Parathyroid adenoma (tissue), 2 donors: ENCODE measurements around the gene POLR2F.

ENCODE experiments used
- H2AFZ ChIP-seq: fragments of 300-600 bp; sonication (generic); one replicate; pipeline ENCODE4 v1.7.0; 2017; ENCODE audit warnings: antibody characterized with exemption, mild to moderate bottlenecking
- H3K27ac ChIP-seq: fragments of 300-600 bp; sonication (generic); one replicate; pipeline ENCODE4 v1.7.0; 2017
- H3K27me3 ChIP-seq: fragments of 300-600 bp; sonication (generic); one replicate; pipeline ENCODE4 v1.7.0; 2017; ENCODE audit warnings: low read length; ENCODE audit not compliant: control insufficient read depth, insufficient read depth
- H3K36me3 ChIP-seq: fragments of 300-600 bp; sonication (generic); one replicate; pipeline ENCODE4 v1.7.0; 2017; ENCODE audit warnings: low read length; ENCODE audit not compliant: control insufficient read depth, insufficient read depth
- H3K4me1 ChIP-seq: fragments of 300-600 bp; sonication (generic); one replicate; pipeline ENCODE4 v1.7.0; 2017; ENCODE audit warnings: control low read depth
- H3K4me2 ChIP-seq: fragments of 300-600 bp; sonication (generic); one replicate; pipeline ENCODE4 v1.7.0; 2017; ENCODE audit warnings: low read length
- H3K4me3 ChIP-seq: fragments of 300-600 bp; sonication (generic); one replicate; pipeline ENCODE4 v1.7.0; 2017; ENCODE audit warnings: low read depth, low read length
- H3K79me2 ChIP-seq: fragments of 300-600 bp; sonication (generic); one replicate; pipeline ENCODE4 v1.7.0; 2017; ENCODE audit warnings: control low read depth
- H3K9ac ChIP-seq: fragments of 300-600 bp; sonication (generic); one replicate; pipeline ENCODE4 v1.7.0; 2017; ENCODE audit warnings: mild to moderate bottlenecking
- H3K9me3 ChIP-seq: fragments of 300-600 bp; sonication (generic); one replicate; pipeline ENCODE4 v1.7.0; 2017; ENCODE audit warnings: low read length; ENCODE audit not compliant: control insufficient read depth
- CTCF ChIP-seq: fragments of 300-600 bp; sonication (generic); IDR thresholded peaks from one replicate; pipeline ENCODE4 v1.7.0; 2017; ENCODE audit warnings: antibody characterized with exemption, mild to moderate bottlenecking
- donor health status: primary hyperparathyroidism.

Gene POLR2F

GRCh38 chr22:37929390-37929789 is 24.1 kb upstream of the POLR2F start:
- Histone ChIP-seq H3K4me2 (peak overlapping the region; percentile 17), H3K4me1 (peaks cover 11% of the 10 kb centered on the region), H2AFZ (no peak overlapping the region)

GRCh38 chr22:37930270-37930951 is 23.1 kb upstream of the POLR2F start:
- H3K27ac ChIP-seq = no peak overlapping the region
- H3K9me3 ChIP-seq = no peaks in the 10 kb centered on the region
- H3K9ac ChIP-seq = no peak overlapping the region

More at GRCh38 chr22:37929390-37929789, 24.1 kb upstream of the POLR2F start:
- no peak overlapping the region for H3K4me3 ChIP-seq
- H3K9ac ChIP-seq = no peak overlapping the region
- no peaks in the 10 kb centered on the region for H3K79me2 ChIP-seq
- H3K9me3 ChIP-seq = no peaks in the 10 kb centered on the region
- no peaks in the 10 kb centered on the region for H3K36me3 ChIP-seq
- H3K27ac ChIP-seq = no peak overlapping the region
- no peak for TF ChIP-seq CTCF
- no peaks in the 10 kb centered on the region for H3K27me3 ChIP-seq

GRCh38 chr22:37930952-37931440 is 22.5 kb upstream of the POLR2F start:
- TF ChIP-seq CTCF = no peak
- H3K36me3 ChIP-seq = no peaks in the 10 kb centered on the region
- H3K4me1 ChIP-seq = peaks cover 11% of the 10 kb centered on the region
- no peak overlapping the region for H3K4me3 ChIP-seq
- no peaks in the 10 kb centered on the region for H3K9me3 ChIP-seq
- H3K9ac ChIP-seq = no peak overlapping the region
- no peaks in the 10 kb centered on the region for H3K27me3 ChIP-seq
- no peak overlapping the region for H3K4me2 ChIP-seq
- no peak overlapping the region for H2AFZ ChIP-seq
- H3K79me2 ChIP-seq = no peaks in the 10 kb centered on the region
- H3K27ac ChIP-seq = no peak overlapping the region

More at GRCh38 chr22:37930270-37930951, 23.1 kb upstream of the POLR2F start:
- Histone ChIP-seq H3K27me3 (no peaks in the 10 kb centered on the region), H3K36me3 (no peaks in the 10 kb centered on the region), H3K4me3 (no peak overlapping the region), H3K4me1 (peaks cover 11% of the 10 kb centered on the region), H3K79me2 (no peaks in the 10 kb centered on the region), H2AFZ (no peak overlapping the region), H3K4me2 (no peak overlapping the region)
- peak; percentile 27 for TF ChIP-seq CTCF

GRCh38 chr22:37931893-37932389 is 21.6 kb upstream of the POLR2F start:
- Histone ChIP-seq H3K79me2 (no peaks in the 10 kb centered on the region), H2AFZ (no peak overlapping the region), H3K4me1 (peaks cover 11% of the 10 kb centered on the region), H3K36me3 (no peaks in the 10 kb centered on the region), H3K9me3 (no peaks in the 10 kb centered on the region), H3K9ac (no peak overlapping the region), H3K27ac (no peak overlapping the region), H3K4me2 (no peak overlapping the region), H3K4me3 (no peak overlapping the region), H3K27me3 (no peaks in the 10 kb centered on the region)
- no peak for TF ChIP-seq CTCF

- no peak overlapping the region for H3K4me3 ChIP-seq
- H3K27me3 ChIP-seq = no peaks in the 10 kb centered on the region
- H3K9ac ChIP-seq = no peak overlapping the region
- no peak overlapping the region for H3K4me2 ChIP-seq
- H3K27ac ChIP-seq = no peak overlapping the region
- H3K4me1 ChIP-seq = peaks cover 11% of the 10 kb centered on the region
- no peak overlapping the region for H2AFZ ChIP-seq
- H3K36me3 ChIP-seq = no peaks in the 10 kb centered on the region
- no peaks in the 10 kb centered on the region for H3K79me2 ChIP-seq
- no peaks in the 10 kb centered on the region for H3K9me3 ChIP-seq
- no peak for TF ChIP-seq CTCF
These were observed 21.1 kb upstream of the POLR2F start for GRCh38 chr22:37932401-37932800.
